Measurements from ENCODE around the gene BRINP3.

DNA sequence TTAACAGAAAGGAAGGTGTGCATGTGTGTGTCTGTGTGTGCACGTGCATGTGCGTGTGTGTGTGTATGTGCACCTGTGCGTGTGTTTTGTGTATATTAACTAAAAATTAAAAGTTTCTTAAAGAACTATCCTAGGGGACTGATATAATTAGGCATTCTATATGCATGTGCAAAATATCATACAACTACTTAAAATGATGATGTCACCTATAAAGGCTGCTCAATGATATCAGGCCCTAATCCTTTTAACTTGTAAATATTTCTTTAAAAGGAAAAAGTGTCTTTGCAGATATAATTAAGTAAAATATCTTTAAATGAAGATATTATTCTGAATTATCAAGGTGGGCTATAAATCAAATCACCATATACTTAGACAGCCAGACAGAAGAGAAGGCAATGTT, 64.5 kb downstream of the BRINP3 start:
- TF ChIP-seq EZH2phosphoT487 (conservative IDR thresholded peaks at IDR 0.05; ENCODE audit: low read length): no peak
- TF ChIP-seq, protein P1, sequence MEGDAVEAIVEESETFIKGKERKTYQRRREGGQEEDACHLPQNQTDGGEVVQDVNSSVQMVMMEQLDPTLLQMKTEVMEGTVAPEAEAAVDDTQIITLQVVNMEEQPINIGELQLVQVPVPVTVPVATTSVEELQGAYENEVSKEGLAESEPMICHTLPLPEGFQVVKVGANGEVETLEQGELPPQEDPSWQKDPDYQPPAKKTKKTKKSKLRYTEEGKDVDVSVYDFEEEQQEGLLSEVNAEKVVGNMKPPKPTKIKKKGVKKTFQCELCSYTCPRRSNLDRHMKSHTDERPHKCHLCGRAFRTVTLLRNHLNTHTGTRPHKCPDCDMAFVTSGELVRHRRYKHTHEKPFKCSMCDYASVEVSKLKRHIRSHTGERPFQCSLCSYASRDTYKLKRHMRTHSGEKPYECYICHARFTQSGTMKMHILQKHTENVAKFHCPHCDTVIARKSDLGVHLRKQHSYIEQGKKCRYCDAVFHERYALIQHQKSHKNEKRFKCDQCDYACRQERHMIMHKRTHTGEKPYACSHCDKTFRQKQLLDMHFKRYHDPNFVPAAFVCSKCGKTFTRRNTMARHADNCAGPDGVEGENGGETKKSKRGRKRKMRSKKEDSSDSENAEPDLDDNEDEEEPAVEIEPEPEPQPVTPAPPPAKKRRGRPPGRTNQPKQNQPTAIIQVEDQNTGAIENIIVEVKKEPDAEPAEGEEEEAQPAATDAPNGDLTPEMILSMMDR (IDR thresholded peaks at IDR 0.05; ENCODE audit: insufficient read depth, low read length, poor library complexity, severe bottlenecking): no peak

All from SU-DHL-6 (cell line).